Stimulated activated CD8-positive, alpha-beta memory T cell treated with anti-CD3 and anti-CD28 coated beads, Interleukin-7, amount 100 ng/mL, for 4 hours (primary cell): ENCODE results near the gene TET2.

ENCODE experiments used
- DNase-seq, 2 donors: peaks; one replicate each; pipeline ENCODE4 v3.0.0-alpha.2; 2020; ENCODE audit warnings: low read depth in 2 of 2

Gene TET2

GRCh38 chr4:105140684-105141490, 5.8 kb upstream of the TET2 start:
- no peak for DNase-seq

GRCh38 chr4:105145156-105145902, 1.3 kb upstream of the TET2 start:
- DNase-seq = no peak

- DNase-seq = peak; percentile 29 to 47
Observed at GRCh38 chr4:105145903-105146275, 787 bp upstream of the TET2 start.

GRCh38 chr4:105147016-105147552, 408 bp downstream of the TET2 start:
- DNase-seq = no peak

- DNase-seq = no peak
Observed at GRCh38 chr4:105147553-105148161, 981 bp downstream of the TET2 start.

- DNase-seq = no peak
Observed at GRCh38 chr4:105148356-105148755, 1.7 kb downstream of the TET2 start.

- no peak for DNase-seq
Observed at GRCh38 chr4:105148776-105149175, 2.1 kb downstream of the TET2 start.

- DNase-seq = no peak
Observed at GRCh38 chr4:105149771-105150170, 3.1 kb downstream of the TET2 start.

- DNase-seq = no peak
Observed at GRCh38 chr4:105150503-105150902, 3.8 kb downstream of the TET2 start.

- no peak for DNase-seq
Observed at GRCh38 chr4:105153749-105154148, 7.1 kb downstream of the TET2 start.

- no peak for DNase-seq
Observed at GRCh38 chr4:105154576-105154975, 7.9 kb downstream of the TET2 start.

GRCh38 chr4:105155426-105155825, 8.8 kb downstream of the TET2 start:
- DNase-seq = no peak

- DNase-seq = no peak
Observed at GRCh38 chr4:105158837-105159236, 12.2 kb downstream of the TET2 start.

GRCh38 chr4:105162123-105162796, 15.6 kb downstream of the TET2 start:
- DNase-seq = no peak

GRCh38 chr4:105164548-105164947, 17.9 kb downstream of the TET2 start:
- no peak for DNase-seq

GRCh38 chr4:105166066-105166465, 19.4 kb downstream of the TET2 start:
- DNase-seq = no peak

- DNase-seq = no peak
Observed at GRCh38 chr4:105170711-105171110, 24.0 kb downstream of the TET2 start.

GRCh38 chr4:105171912-105172311, 25.2 kb downstream of the TET2 start:
- no peak for DNase-seq

GRCh38 chr4:105174098-105174497, 27.4 kb downstream of the TET2 start:
- no peak for DNase-seq

GRCh38 chr4:105179539-105180401, 33.1 kb downstream of the TET2 start:
- DNase-seq = no peak

- no peak for DNase-seq
Observed at GRCh38 chr4:105181259-105181658, 34.6 kb downstream of the TET2 start.
